PFSK-1 (cell line): Measurements from ENCODE around the gene KIF19.

Source experiments
- FOXP2 ChIP-seq: optimal IDR thresholded peaks from 2 replicates; pipeline ENCODE3; 2011; ENCODE audit warnings: borderline replicate concordance, control low read depth, inconsistent platforms; ENCODE audit not compliant: insufficient read depth; ENCODE audit errors: extremely low read length, extremely low read depth
- POLR2AphosphoS5 ChIP-seq: IDR thresholded peaks from 2 replicates; pipeline ENCODE4 v1.6.1; 2012; ENCODE audit warnings: low read depth, mild to moderate bottlenecking, control low read depth, low read length, moderate library complexity
- REST ChIP-seq, 2 experiments: IDR thresholded peaks; 2 replicates each; pipeline versions ENCODE4 v1.6.1 to v1.8.0; 2011 to 2012; ENCODE audit warnings: low read depth in 2 of 2, low read length in 2 of 2, control low read depth in 1 of 2, inconsistent platforms in 1 of 2, mild to moderate bottlenecking in 1 of 2, moderate library complexity in 1 of 2; ENCODE audit not compliant: insufficient read depth in 1 of 2
- SIN3A ChIP-seq: IDR thresholded peaks from 2 replicates; pipeline ENCODE4 v1.6.1; 2012; ENCODE audit warnings: mild to moderate bottlenecking, low read length, moderate library complexity, borderline replicate concordance; ENCODE audit not compliant: insufficient read depth
- TAF1 ChIP-seq: IDR thresholded peaks from 2 replicates; pipeline ENCODE4 v1.6.1; 2012; ENCODE audit warnings: low read length, control low read depth, borderline replicate concordance; ENCODE audit not compliant: insufficient read depth

KIF19 gene

GRCh38 chr17:74343526-74344284, 17.7 kb downstream of the KIF19 start:
- TF ChIP-seq SIN3A (no peak), POLR2AphosphoS5 (no peak), TAF1 (no peak)

GRCh38 chr17:74344658-74345057, 18.6 kb downstream of the KIF19 start:
- TF ChIP-seq FOXP2 (no peak), TAF1 (no peak), SIN3A (no peak), POLR2AphosphoS5 (no peak), REST (IDR thresholded peaks at IDR 0.05; ENCODE audit: insufficient read depth in 1 of 2, low read depth in 2 of 2, low read length in 2 of 2) (no peak)

- no peak for TF ChIP-seq SIN3A
- no peak for TF ChIP-seq REST (IDR thresholded peaks at IDR 0.05; ENCODE audit: insufficient read depth in 1 of 2, low read depth in 2 of 2, low read length in 2 of 2)
- TF ChIP-seq POLR2AphosphoS5, result no peak
- no peak for TF ChIP-seq FOXP2
- TF ChIP-seq TAF1, result no peak
Measured at GRCh38 chr17:74345433-74346241, 19.6 kb downstream of the KIF19 start.

GRCh38 chr17:74347646-74348045, 21.6 kb downstream of the KIF19 start:
- TF ChIP-seq TAF1 (no peak), FOXP2 (no peak), SIN3A (no peak)

- TF ChIP-seq SIN3A (no peak), TAF1 (no peak), REST (IDR thresholded peaks at IDR 0.05; ENCODE audit: insufficient read depth in 1 of 2, low read depth in 2 of 2, low read length in 2 of 2) (no peak), FOXP2 (no peak), POLR2AphosphoS5 (no peak)
Measured at GRCh38 chr17:74349120-74349519, 23.1 kb downstream of the KIF19 start.

- TF ChIP-seq TAF1, result no peak
- TF ChIP-seq FOXP2, result no peak
- TF ChIP-seq SIN3A, result no peak
- no peak for TF ChIP-seq POLR2AphosphoS5
- no peak for TF ChIP-seq REST (IDR thresholded peaks at IDR 0.05; ENCODE audit: insufficient read depth in 1 of 2, low read depth in 2 of 2, low read length in 2 of 2)
Measured at GRCh38 chr17:74350486-74350885, 24.5 kb downstream of the KIF19 start.
